GM12878 (cell line): ENCODE measurements around the gene IFIT1. TPM values are rescaled to one million over a fixed set of nuclear protein-coding genes. Genes with fewer than 3 reads are reported as not detected.

Experiments
- ATAC-seq: fragments of 200-7000 bp; cut with Tn5 transposase; 3 replicates; pipeline ENCODE4 v1.9.1; 2020; ENCODE audit warnings: mild to moderate bottlenecking, moderate library complexity
- BruUV-seq: library from RNA; stranded (reverse); fragments of 400-500 nt; replicated peaks from 2 replicates; lab custom pipeline; 2021; lab: Mats Ljungman, UMichigan
- CTCF ChIA-PET: fragments of 300-600 bp; sonication (Branson Sonifier 250); formaldehyde crosslinking; extraction: SDS; loops from one replicate; lab custom pipeline; 2021; ENCODE audit warnings: inconsistent platforms; lab: Yijun Ruan, JAX
- POLR2A ChIA-PET: fragments of 350-600 bp; formaldehyde crosslinking; extraction: SDS; loops from one replicate; lab custom pipeline; 2021; ENCODE audit warnings: inconsistent platforms; lab: Charles Lee
- RAD21 ChIA-PET: fragments of 300-600 bp; sonication (Branson Sonifier 250); formaldehyde crosslinking; loops from one replicate; lab custom pipeline; 2023; ENCODE audit warnings: antibody characterized with exemption; ENCODE audit not compliant: unreplicated experiment; lab: Charles Lee
- SMC1A ChIA-PET: fragments of 300-600 bp; sonication (Branson Sonifier 250); formaldehyde crosslinking; loops from one replicate; lab custom pipeline; 2023; ENCODE audit not compliant: unreplicated experiment, uncharacterized antibody; lab: Charles Lee
- DNase-seq: peaks from one replicate; pipeline ENCODE4 v3.0.0-alpha.2; 2011; ENCODE audit warnings: low read depth, low spot score
- FAIRE-seq: peaks from 3 replicates; lab custom pipeline; 2011; peaks lifted over from hg19 to GRCh38; lab: Jason Lieb, UNC
- H2AFZ ChIP-seq: 2 replicates; pipeline ENCODE4 v1.6.0; 2011; ENCODE audit warnings: low read depth, low read length, control low read depth; ENCODE audit not compliant: control insufficient read depth
- H3K27ac ChIP-seq: 2 replicates; pipeline ENCODE4 v1.5.1; 2011; ENCODE audit warnings: control low read depth; ENCODE audit not compliant: control insufficient read depth, insufficient read depth
- H3K27me3 ChIP-seq, 2 experiments: replicated peaks in 1 of 2; 2 replicates each; pipeline versions ENCODE4 v1.6.0 to v1.6.1; 2011; ENCODE audit warnings: low read length in 1 of 2; ENCODE audit not compliant: control insufficient read depth in 2 of 2, insufficient read depth in 2 of 2
- H3K36me3 ChIP-seq, 2 experiments: 2 replicates each; pipeline ENCODE4 v1.5.1; 2011; ENCODE audit warnings: low read length in 1 of 2; ENCODE audit not compliant: control insufficient read depth in 2 of 2, insufficient read depth in 2 of 2
- H3K4me1 ChIP-seq: 2 replicates; pipeline ENCODE4 v1.6.1; 2011; ENCODE audit warnings: mild to moderate bottlenecking, low read length, moderate library complexity, mixed read lengths; ENCODE audit not compliant: control insufficient read depth, insufficient read depth
- H3K4me2 ChIP-seq: 2 replicates; pipeline ENCODE4 v1.6.0; 2011; ENCODE audit warnings: control low read depth; ENCODE audit not compliant: control insufficient read depth, insufficient read depth
- H3K4me3 ChIP-seq: fragments of 200-600 bp; sonication (generic); 2 replicates; pipeline ENCODE4 v1.5.1; 2016
- H3K79me2 ChIP-seq: 2 replicates; pipeline ENCODE4 v1.6.0; 2011; ENCODE audit warnings: low read length; ENCODE audit not compliant: control insufficient read depth, insufficient read depth
- H3K9ac ChIP-seq: 2 replicates; pipeline ENCODE4 v1.8.0; 2011; ENCODE audit warnings: low read length, control low read depth, mixed read lengths; ENCODE audit not compliant: control insufficient read depth, insufficient read depth
- H3K9me3 ChIP-seq: replicated peaks from 3 replicates; pipeline ENCODE4 v1.5.1; 2011; ENCODE audit warnings: mild to moderate bottlenecking, low read length; ENCODE audit not compliant: control insufficient read depth, insufficient read depth
- H4K20me1 ChIP-seq: 2 replicates; pipeline ENCODE4 v1.6.0; 2011; ENCODE audit not compliant: control insufficient read depth, insufficient read depth
- ATF3 ChIP-seq: IDR thresholded peaks from 2 replicates; pipeline ENCODE4 v1.6.1; 2011; ENCODE audit warnings: low read depth, mild to moderate bottlenecking, low read length, moderate library complexity, borderline replicate concordance; ENCODE audit errors: extremely low read depth
- ATF7 ChIP-seq: fragments of 450-650 bp; IDR thresholded peaks from 2 replicates; pipeline ENCODE4 v1.6.1; 2016; ENCODE audit warnings: low read depth, mild to moderate bottlenecking
- BACH1 ChIP-seq: fragments of 450-650 bp; IDR thresholded peaks from 2 replicates; pipeline ENCODE4 v1.6.1; 2017; ENCODE audit warnings: mild to moderate bottlenecking, borderline replicate concordance
- CREB1 ChIP-seq: IDR thresholded peaks from 2 replicates; pipeline ENCODE4 v1.6.1; 2012; ENCODE audit warnings: low read depth, mild to moderate bottlenecking, inconsistent platforms
- E2F4 ChIP-seq: IDR thresholded peaks from 2 replicates; pipeline ENCODE4 v1.6.1; 2012; ENCODE audit warnings: low read depth, low read length, improper control_type of control experiment
- E2F8 ChIP-seq: fragments of 450-650 bp; IDR thresholded peaks from 2 replicates; pipeline ENCODE4 v1.6.1; 2018; ENCODE audit warnings: mild to moderate bottlenecking, low read depth, moderate library complexity; ENCODE audit not compliant: partially characterized antibody
- ETV6 ChIP-seq, 2 experiments: fragments of 450-650 bp in 1 of 2; IDR thresholded peaks in 1 of 2; conservative IDR thresholded peaks in 1 of 2; 2 replicates each; pipeline ENCODE4 v1.6.1; 2014; ENCODE audit warnings: antibody characterized with exemption in 1 of 2, borderline replicate concordance in 1 of 2, low read depth in 1 of 2, mild to moderate bottlenecking in 1 of 2, moderate library complexity in 1 of 2
- FOXK2 ChIP-seq: fragments of 450-650 bp; IDR thresholded peaks from 2 replicates; pipeline ENCODE4 v1.6.1; 2017; ENCODE audit warnings: mild to moderate bottlenecking, moderate library complexity
- PAX5 ChIP-seq: IDR thresholded peaks from 2 replicates; pipeline ENCODE4 v1.6.1; 2011; ENCODE audit warnings: low read depth, low read length, borderline replicate concordance
- PBX3 ChIP-seq: IDR thresholded peaks from 2 replicates; pipeline ENCODE4 v1.6.1; 2011; ENCODE audit warnings: mild to moderate bottlenecking, low read depth, low read length, moderate library complexity; ENCODE audit not compliant: insufficient replicate concordance
- RAD51 ChIP-seq: fragments of 450-650 bp; IDR thresholded peaks from 2 replicates; pipeline ENCODE4 v1.6.1; 2016; ENCODE audit warnings: moderate library complexity, mild to moderate bottlenecking, inconsistent platforms
- SIN3A ChIP-seq: IDR thresholded peaks from 2 replicates; pipeline ENCODE4 v1.6.1; 2012; ENCODE audit warnings: low read depth, low read length, improper control_type of control experiment
- TARDBP ChIP-seq: IDR thresholded peaks from 2 replicates; pipeline ENCODE4 v1.6.1; 2016; ENCODE audit warnings: borderline replicate concordance
- TCF12 ChIP-seq: IDR thresholded peaks from 2 replicates; pipeline ENCODE4 v1.6.1; 2011; ENCODE audit warnings: low read depth, mild to moderate bottlenecking, low read length
- ZNF207 ChIP-seq: fragments of 450-650 bp; IDR thresholded peaks from 2 replicates; pipeline ENCODE4 v1.6.1; 2014; ENCODE audit warnings: antibody characterized with exemption, mild to moderate bottlenecking, borderline replicate concordance
- ZNF622 ChIP-seq: fragments of 450-650 bp; IDR thresholded peaks from 2 replicates; pipeline ENCODE4 v1.6.1; 2017; ENCODE audit warnings: mild to moderate bottlenecking, inconsistent platforms
- ZZZ3 ChIP-seq: IDR thresholded peaks from 2 replicates; pipeline ENCODE4 v1.6.1; 2011; ENCODE audit warnings: low read depth; ENCODE audit not compliant: control insufficient read depth, insufficient read length
- WGBS: methylation state at CpG from one replicate; pipeline ENCODE4 v1.1.6; 2016; ENCODE audit warnings: low lambda C conversion rate; ENCODE audit not compliant: insufficient replicate concordance, insufficient coverage; ENCODE audit errors: missing lambda C conversion rate; 5-methylcytosine and 5-hydroxymethylcytosine counted together
- in situ Hi-C: fragments of 300-500 bp; cut with MboI; formaldehyde crosslinking; loops from 9 replicates; pipeline ENCODE4 v1.14.3; 2018; ENCODE audit warnings: mixed read lengths
- intact Hi-C: fragments of 100-400 bp; cut with micrococcal nuclease; formaldehyde crosslinking; loops from one replicate; pipeline ENCODE4 v1.14.2; 2022; ENCODE audit not compliant: unreplicated experiment
- polyA plus RNA-seq, 11 experiments: library from polyadenylated mRNA; depleted of rRNA in 4 of 11; unstranded in 6 of 11; stranded (reverse) in 5 of 11; fragments of >200 nt; fragmentation: Nextera tagmentation in 4 of 11; fragmentation: Illumina TruSeq in 1 of 11; extraction: Ambion mirVana in 4 of 11; extraction: Trizol in 1 of 11; gene quantifications; 1 replicate in 1 of 11; 2 replicates in 10 of 11; pipeline versions ENCODE4 v1.2.1 to v1.2.3, GENCODE V29; 2011 to 2016; ENCODE audit warnings: inconsistent platforms in 2 of 11, missing spikeins in 2 of 11, low read depth in 1 of 11
- total RNA-seq, 4 experiments: library from RNA; depleted of rRNA in 3 of 4; stranded (reverse); fragments of >200 nt in 3 of 4; fragmentation: Illumina TruSeq in 1 of 4; extraction: Trizol in 1 of 4; gene quantifications; 2 replicates each; pipeline versions ENCODE4 v1.2.1 to v1.2.3, GENCODE V29; 2013 to 2021

IFIT1 gene
- total and polyA plus RNA-seq, 10 of the 15 experiments (the other 5 are each of a cell fraction or from before 2014, with no cell fraction given) = 13.9 to 37.2 (median 22.3) TPM

GRCh38 chr10:89414879-89415821, 22.7 kb downstream of the IFIT1 start:
- no peak for FAIRE-seq
- H3K27ac ChIP-seq = peak overlapping the region; percentile 97
- BruUV-seq = no TSS peak
- ChIA-PET RAD21 (interaction anchor here (0.7 to 2.8 kb wide), 9 partner anchors 15 to 286 kb away, joined by 3 to 20 read pairs (median 4); partner anchors contain the start of gene KIF20B), SMC1A (interaction anchor here (0.9 to 2.4 kb wide), 10 partner anchors 12 to 229 kb away, joined by 3 to 27 read pairs (median 4); partner anchors contain the start of gene IFIT1), POLR2A (interaction anchor here (0.9 to 1.9 kb wide), 8 partner anchors 8 to 286 kb away, joined by 3 to 18 read pairs (median 4); partner anchors contain the start of genes IFIT1, KIF20B and LIPA), CTCF (interaction anchor here (0.6 to 3.0 kb wide), 13 partner anchors 10 to 481 kb away, joined by 3 to 24 read pairs (median 3); partner anchors contain the start of genes IFIT1 and LIPA)
- H3K9me3 ChIP-seq = peaks cover 3% of the 10 kb centered on the region; the same call in 2 of the 3 replicates
- in situ Hi-C loops = no loop called here
- H3K27me3 ChIP-seq = no peaks in the 10 kb centered on the region
- H3K79me2 ChIP-seq = peaks cover 60% of the 10 kb centered on the region
- H4K20me1 ChIP-seq = no peaks in the 10 kb centered on the region
- peak overlapping the region; percentile 86 for H3K4me2 ChIP-seq
- H2AFZ ChIP-seq = peak overlapping the region; percentile 71
- peak overlapping the region; percentile 97 for H3K9ac ChIP-seq
- DNase-seq = no peak
- WGBS = 1% methylated on average over 61 of the region's 66 CpGs
- H3K4me1 ChIP-seq = no peaks in the 10 kb centered on the region
- peak overlapping the region; percentile 79 for H3K4me3 ChIP-seq
- H3K36me3 ChIP-seq = peaks cover 0 to 11% of the 10 kb centered on the region in 2 experiments
- intact Hi-C loops = loop anchor here (1.0 to 10.0 kb wide), 3 partner anchors 23 to 530 kb away; partner anchors contain the start of genes IFIT1 and STAMBPL1
- ATAC-seq = peak; percentile 67
- TF ChIP-seq ZNF622 = no peak
- no peak for TF ChIP-seq SIN3A
- no peak for TF ChIP-seq PAX5
- TF ChIP-seq CREB1 = no peak
- TF ChIP-seq FOXK2 = no peak
- no peak for TF ChIP-seq TARDBP
- TF ChIP-seq E2F4 = no peak
- TF ChIP-seq ZNF207 = no peak
- TF ChIP-seq BACH1 = peak; percentile 60; the same call in 1 of the 2 replicates
- TF ChIP-seq ETV6 (conservative IDR thresholded peaks at IDR 0.05 in 1 of 2, IDR thresholded peaks at IDR 0.05 in 1 of 2; ENCODE audit: borderline replicate concordance in 1 of 2, low read depth in 1 of 2) = no peak
- no peak for TF ChIP-seq TCF12
- no peak for TF ChIP-seq ATF7
- TF ChIP-seq RAD51 = peak; percentile 78
- TF ChIP-seq ZZZ3 = no peak
- no peak for TF ChIP-seq ATF3
- no peak for TF ChIP-seq E2F8
- no peak for TF ChIP-seq PBX3
